Panc1 (cell line): ENCODE results near the gene PRPF40B. TPM values are rescaled to one million over a fixed set of nuclear protein-coding genes. Genes with fewer than 3 reads are reported as not detected.

Experiments used
- ATAC-seq: fragments of 200-7000 bp; cut with Tn5 transposase; 2 replicates; pipeline ENCODE4 v1.9.1; 2020; ENCODE audit warnings: mild to moderate bottlenecking, moderate library complexity
- BruUV-seq: library from RNA; stranded (reverse); fragments of 400-500 nt; replicated peaks from 2 replicates; lab custom pipeline; 2021; lab: Mats Ljungman, UMichigan
- CTCF ChIA-PET: fragments of 300-600 bp; sonication (Branson Sonifier 250); formaldehyde crosslinking; loops from one replicate; lab custom pipeline; 2022; ENCODE audit warnings: antibody characterized with exemption; lab: Charles Lee
- POLR2A ChIA-PET: fragments of 300-600 bp; sonication (Branson Sonifier 250); formaldehyde crosslinking; loops from one replicate; lab custom pipeline; 2022; ENCODE audit warnings: antibody characterized with exemption; lab: Charles Lee
- DNase-seq: peaks from one replicate; pipeline ENCODE4 v3.0.0-alpha.2; 2010; ENCODE audit warnings: low read depth, low spot score
- H3K27ac ChIP-seq: 2 replicates; pipeline ENCODE4 v1.5.1; 2011; ENCODE audit warnings: mild to moderate bottlenecking, low read length, inconsistent platforms
- H3K27me3 ChIP-seq: fragments of 200-500 bp; sonication (Bioruptor generic); 2 replicates; pipeline ENCODE4 v1.6.0; 2014; ENCODE audit warnings: low read length, inconsistent platforms; ENCODE audit not compliant: control insufficient read depth, insufficient read depth
- H3K36me3 ChIP-seq: fragments of 200-500 bp; sonication (Bioruptor generic); 2 replicates; pipeline ENCODE4 v1.5.1; 2014; ENCODE audit warnings: inconsistent platforms, mild to moderate bottlenecking, low read length, moderate library complexity; ENCODE audit not compliant: control insufficient read depth, insufficient read depth
- H3K4me1 ChIP-seq: 2 replicates; pipeline ENCODE4 v1.5.1; 2011; ENCODE audit warnings: inconsistent platforms, mild to moderate bottlenecking, low read length, moderate library complexity; ENCODE audit not compliant: control insufficient read depth, insufficient read depth
- H3K4me3 ChIP-seq, 2 experiments: 2 replicates each; pipeline ENCODE4 v1.5.1; 2011 to 2012; ENCODE audit warnings: low read depth in 2 of 2, low read length in 2 of 2, mild to moderate bottlenecking in 2 of 2, inconsistent platforms in 1 of 2, moderate library complexity in 1 of 2
- H3K9me3 ChIP-seq: fragments of 200-500 bp; sonication (Bioruptor generic); 2 replicates; pipeline ENCODE4 v1.5.1; 2014; ENCODE audit warnings: low read depth, mild to moderate bottlenecking, inconsistent platforms, low read length, moderate library complexity; ENCODE audit not compliant: control insufficient read depth, insufficient read depth
- CTCF ChIP-seq: fragments of 450-650 bp; IDR thresholded peaks from 2 replicates; pipeline ENCODE4 v1.5.1; 2017; ENCODE audit warnings: mild to moderate bottlenecking
- POLR2AphosphoS5 ChIP-seq: IDR thresholded peaks from 2 replicates; pipeline ENCODE4 v1.6.1; 2012; ENCODE audit warnings: mild to moderate bottlenecking, low read depth, low read length, moderate library complexity
- REST ChIP-seq, 2 experiments: IDR thresholded peaks; 2 replicates each; pipeline ENCODE4 v1.6.1; 2011 to 2012; ENCODE audit warnings: low read depth in 2 of 2, control low read depth in 1 of 2, low read length in 1 of 2, mild to moderate bottlenecking in 1 of 2, moderate library complexity in 1 of 2; ENCODE audit not compliant: insufficient read depth in 1 of 2
- SIN3A ChIP-seq: IDR thresholded peaks from 2 replicates; pipeline ENCODE4 v1.6.1; 2012; ENCODE audit warnings: low read depth, mild to moderate bottlenecking, low read length, moderate library complexity, borderline replicate concordance; ENCODE audit not compliant: insufficient read depth
- TCF7L2 ChIP-seq: IDR thresholded peaks from 2 replicates; pipeline ENCODE4 v1.6.1; 2011; ENCODE audit warnings: mild to moderate bottlenecking, low read depth, low read length, inconsistent platforms
- in situ Hi-C: cut with HindIII; loops from 2 replicates; pipeline ENCODE4 v1.10.0; 2016; ENCODE audit warnings: low sequenced_read_pairs, low pct_unique_long_range_greater_than_20kb
- intact Hi-C: fragments of 100-400 bp; cut with micrococcal nuclease; formaldehyde crosslinking; loops from one replicate; pipeline ENCODE4 v1.10.0; 2022; ENCODE audit not compliant: unreplicated experiment
- total RNA-seq: library from RNA; stranded (reverse); gene quantifications from one replicate; pipeline ENCODE4 v1.2.1, GENCODE V29; 2021; ENCODE audit not compliant: unreplicated experiment

PRPF40B gene
- total RNA-seq, 1 experiment from 2014 or later, result 26.3 TPM

- Histone ChIP-seq H3K4me1 (peaks cover 3% of the 10 kb centered on the region; the same call in 1 of the 2 replicates), H3K36me3 (peaks cover 4% of the 10 kb centered on the region; the same call in 1 of the 2 replicates), H3K9me3 (no peaks in the 10 kb centered on the region), H3K27me3 (no peaks in the 10 kb centered on the region), H3K27ac (no peak overlapping the region), H3K4me3 (no peak overlapping the region)
- TF ChIP-seq TCF7L2 (no peak), CTCF (no peak), SIN3A (no peak), POLR2AphosphoS5 (no peak), REST (IDR thresholded peaks at IDR 0.05; ENCODE audit: insufficient read depth in 1 of 2, low read depth in 2 of 2, low read length in 1 of 2) (no peak)
- POLR2A ChIA-PET, result no interaction called here
- intact Hi-C loops, result loop anchor here (10.0 kb wide), 1 partner anchor 95 kb away; the partner anchor contains the start of gene TMBIM6
- in situ Hi-C loops, result no loop called here
- ATAC-seq (no peak), DNase-seq (no peak)
- CTCF ChIA-PET, result no interaction called here
- no TSS peak for BruUV-seq
Observed at GRCh38 chr12:49649892-49650291, 26.5 kb downstream of the PRPF40B start.

- Histone ChIP-seq H3K4me3 (no peak overlapping the region), H3K27me3 (no peaks in the 10 kb centered on the region), H3K9me3 (no peaks in the 10 kb centered on the region), H3K27ac (no peak overlapping the region), H3K4me1 (no peaks in the 10 kb centered on the region), H3K36me3 (no peaks in the 10 kb centered on the region)
- no peak for ATAC-seq
- no peak for DNase-seq
- ChIA-PET CTCF (interaction anchor here (0.7 to 0.8 kb wide), 2 partner anchors 16 to 53 kb away, joined by 3 to 7 read pairs; no protein-coding TSS in a partner anchor), POLR2A (interaction anchor here (0.6 kb wide), 1 partner anchor 18 kb away, joined by 3 read pairs; no protein-coding TSS in a partner anchor)
- TF ChIP-seq TCF7L2, result no peak
- no peak for TF ChIP-seq CTCF
- no peak for TF ChIP-seq REST (IDR thresholded peaks at IDR 0.05; ENCODE audit: insufficient read depth in 1 of 2, low read depth in 2 of 2, low read length in 1 of 2)
- TF ChIP-seq SIN3A, result no peak
- TF ChIP-seq POLR2AphosphoS5, result no peak
- in situ Hi-C loops, result no loop called here
- no TSS peak for BruUV-seq
- intact Hi-C loops, result no loop called here
Observed at GRCh38 chr12:49651855-49652254, 28.5 kb downstream of the PRPF40B start.
